UCSD-AML1 (cell line): ENCODE data around the gene PRCC.

Source experiments
- DNase-seq: peaks from one replicate; lab custom pipeline; 2025; ENCODE audit not compliant: unreplicated experiment; lab: John Stamatoyannopoulos, UW

Gene PRCC

GRCh38 chr1:156767101-156767878, at the start of gene PRCC:
TSS of gene PRCC (plus strand) at chr1:156767535. CDS start at chr1:156767772, 237 bp downstream.
- DNase-seq, result peak; percentile 97

GRCh38 chr1:156721131-156721530, 46.2 kb upstream of the PRCC start:
- no peak for DNase-seq

GRCh38 chr1:156721535-156721934, 45.8 kb upstream of the PRCC start:
- DNase-seq, result no peak

- peak; percentile 88 for DNase-seq
Observed at GRCh38 chr1:156725683-156726280, 41.6 kb upstream of the PRCC start.

- DNase-seq, result peak; percentile 33
Observed at GRCh38 chr1:156726549-156727226, 40.6 kb upstream of the PRCC start.

- no peak for DNase-seq
Observed at GRCh38 chr1:156727492-156727891, 39.8 kb upstream of the PRCC start.

GRCh38 chr1:156727926-156728598, 39.3 kb upstream of the PRCC start, which contains the start of gene METTL25B:
TSS of gene METTL25B (plus strand) at chr1:156728469. CDS start at chr1:156729105, 636 bp downstream.
- DNase-seq, result peak; percentile 88

GRCh38 chr1:156728599-156729462, 38.5 kb upstream of the PRCC start, which contains the start of gene ISG20L2:
TSS of gene ISG20L2 (minus strand) at chr1:156728766. CDS start at chr1:156727652, 1,114 bp downstream.
- peak; percentile 98 for DNase-seq

- no peak for DNase-seq
Observed at GRCh38 chr1:156733989-156734584, 33.2 kb upstream of the PRCC start.

GRCh38 chr1:156738407-156738806, 28.9 kb upstream of the PRCC start:
- DNase-seq, result no peak

- DNase-seq, result no peak
Observed at GRCh38 chr1:156738916-156739315, 28.4 kb upstream of the PRCC start.

GRCh38 chr1:156740237-156740740, 27.0 kb upstream of the PRCC start:
- no peak for DNase-seq

GRCh38 chr1:156740741-156741480, 26.4 kb upstream of the PRCC start, which contains the start of gene MRPL24:
TSS of gene MRPL24 (minus strand) at chr1:156741088. CDS start at chr1:156738704, 2,384 bp downstream.
- DNase-seq, result peak; percentile 97

- no peak for DNase-seq
Observed at GRCh38 chr1:156741481-156741983, 25.8 kb upstream of the PRCC start.

- DNase-seq, result no peak
Observed at GRCh38 chr1:156742017-156742416, 25.3 kb upstream of the PRCC start.

GRCh38 chr1:156742801-156743200, 24.5 kb upstream of the PRCC start:
- no peak for DNase-seq

- no peak for DNase-seq
Observed at GRCh38 chr1:156743367-156744302, 23.7 kb upstream of the PRCC start.

- no peak for DNase-seq
Observed at GRCh38 chr1:156744344-156744743, 23.0 kb upstream of the PRCC start.
